GM21390 (cell line): ENCODE data around the gene TTC16.

Source experiments
- ATAC-seq: cut with Tn5 transposase; IDR thresholded peaks from one replicate; pipeline ENCODE4 v1.9.1; 2021; ENCODE audit not compliant: unreplicated experiment

Gene TTC16

GRCh38 chr9:127715470-127716337 is at the start of gene TTC16, which contains the start of gene PTRH1:
Gene TTC16 (plus strand): TSS chr9:127716079. CDS start chr9:127716146, 67 bp downstream.
Gene PTRH1 (minus strand): TSS chr9:127715663. CDS start chr9:127715639, 24 bp downstream.
- ATAC-seq, result peak; percentile 88

- no peak for ATAC-seq
Observed at GRCh38 chr9:127667127-127667844, 48.6 kb upstream of the TTC16 start.

GRCh38 chr9:127667906-127668305 is 48.0 kb upstream of the TTC16 start:
- ATAC-seq, result no peak

GRCh38 chr9:127673234-127673633 is 42.6 kb upstream of the TTC16 start:
- ATAC-seq, result no peak

- ATAC-seq, result no peak
Observed at GRCh38 chr9:127676638-127677037, 39.2 kb upstream of the TTC16 start.

GRCh38 chr9:127679506-127679905 is 36.4 kb upstream of the TTC16 start:
- ATAC-seq, result no peak

GRCh38 chr9:127680226-127680625 is 35.7 kb upstream of the TTC16 start:
- no peak for ATAC-seq

- no peak for ATAC-seq
Observed at GRCh38 chr9:127680846-127681245, 35.0 kb upstream of the TTC16 start.

GRCh38 chr9:127682351-127683136 is 33.3 kb upstream of the TTC16 start:
- ATAC-seq, result no peak

GRCh38 chr9:127683723-127684122 is 32.2 kb upstream of the TTC16 start:
- ATAC-seq, result no peak

GRCh38 chr9:127684576-127684975 is 31.3 kb upstream of the TTC16 start:
- ATAC-seq, result no peak

GRCh38 chr9:127686461-127687393 is 29.2 kb upstream of the TTC16 start:
- no peak for ATAC-seq

GRCh38 chr9:127689329-127690000 is 26.4 kb upstream of the TTC16 start:
- ATAC-seq, result no peak

GRCh38 chr9:127690735-127691134 is 25.1 kb upstream of the TTC16 start:
- ATAC-seq, result no peak

- no peak for ATAC-seq
Observed at GRCh38 chr9:127692071-127692470, 23.8 kb upstream of the TTC16 start.

GRCh38 chr9:127693143-127693542 is 22.7 kb upstream of the TTC16 start:
- no peak for ATAC-seq

GRCh38 chr9:127693697-127694096 is 22.2 kb upstream of the TTC16 start:
- ATAC-seq, result no peak

GRCh38 chr9:127694890-127695720 is 20.8 kb upstream of the TTC16 start:
- ATAC-seq, result no peak

GRCh38 chr9:127697575-127697974 is 18.3 kb upstream of the TTC16 start:
- ATAC-seq, result no peak
